ENCODE data around the gene GRIN2A. TPM values are rescaled to one million over a fixed set of nuclear protein-coding genes. Genes with fewer than 3 reads are reported as not detected.

The GRIN2A gene
- total RNA-seq, 2 donors from 2014 or later, result 1.6 to 3.2 TPM

GRCh38 chr16:9775998-9776397, 406.2 kb downstream of the GRIN2A start:
- intact Hi-C loops (cut with DNase I), result no loop called here
- no peak for DNase-seq (ENCODE audit: low spot score)

- DNase-seq (ENCODE audit: low spot score), result no peak
- intact Hi-C loops (cut with DNase I), result no loop called here
Observed at GRCh38 chr16:9773289-9773688, 408.9 kb downstream of the GRIN2A start.

- DNase-seq (ENCODE audit: low spot score), result no peak
- intact Hi-C loops (cut with DNase I), result no loop called here
Observed at GRCh38 chr16:9772526-9773225, 409.6 kb downstream of the GRIN2A start.

- no peak for DNase-seq (ENCODE audit: low spot score)
- intact Hi-C loops (cut with DNase I), result no loop called here
Observed at GRCh38 chr16:9766891-9767290, 415.3 kb downstream of the GRIN2A start.

GRCh38 chr16:9763505-9763904, 418.7 kb downstream of the GRIN2A start:
- DNase-seq (ENCODE audit: low spot score), result no peak
- intact Hi-C loops (cut with DNase I), result no loop called here

- intact Hi-C loops (cut with DNase I), result no loop called here
- no peak for DNase-seq (ENCODE audit: low spot score)
Observed at GRCh38 chr16:9761870-9762269, 420.4 kb downstream of the GRIN2A start.

GRCh38 chr16:9757687-9758086, 424.5 kb downstream of the GRIN2A start:
- no peak for DNase-seq (ENCODE audit: low spot score)
- intact Hi-C loops (cut with DNase I), result no loop called here

- intact Hi-C loops (cut with DNase I), result no loop called here
Observed at GRCh38 chr16:9756434-9756833, 425.8 kb downstream of the GRIN2A start.

GRCh38 chr16:9755081-9755480, 427.1 kb downstream of the GRIN2A start:
- intact Hi-C loops (cut with DNase I), result no loop called here
- DNase-seq (ENCODE audit: low spot score), result no peak

More at GRCh38 chr16:9756434-9756833, 425.8 kb downstream of the GRIN2A start:
- DNase-seq (ENCODE audit: low spot score), result no peak

- no peak for DNase-seq (ENCODE audit: low spot score)
- intact Hi-C loops (cut with DNase I), result no loop called here
Observed at GRCh38 chr16:9741776-9742175, 440.5 kb downstream of the GRIN2A start.

GRCh38 chr16:9739301-9739700, 442.9 kb downstream of the GRIN2A start:
- intact Hi-C loops (cut with DNase I), result no loop called here
- DNase-seq (ENCODE audit: low spot score), result no peak

- no peak for DNase-seq (ENCODE audit: low spot score)
- intact Hi-C loops (cut with DNase I), result no loop called here
Observed at GRCh38 chr16:9738690-9739089, 443.5 kb downstream of the GRIN2A start.

- intact Hi-C loops (cut with DNase I), result no loop called here
- DNase-seq (ENCODE audit: low spot score), result no peak
Observed at GRCh38 chr16:9736547-9736946, 445.7 kb downstream of the GRIN2A start.

- no peak for DNase-seq (ENCODE audit: low spot score)
- intact Hi-C loops (cut with DNase I), result no loop called here
Observed at GRCh38 chr16:9723136-9723535, 459.1 kb downstream of the GRIN2A start.

GRCh38 chr16:9713907-9714306, 468.3 kb downstream of the GRIN2A start:
- no peak for DNase-seq (ENCODE audit: low spot score)
- intact Hi-C loops (cut with DNase I), result no loop called here

GRCh38 chr16:9713156-9713555, 469.1 kb downstream of the GRIN2A start:
- intact Hi-C loops (cut with DNase I), result no loop called here
- no peak for DNase-seq (ENCODE audit: low spot score)

GRCh38 chr16:9708972-9709620, 473.1 kb downstream of the GRIN2A start:
- DNase-seq (ENCODE audit: low spot score), result no peak
- intact Hi-C loops (cut with DNase I), result no loop called here

GRCh38 chr16:9706217-9706836, 475.9 kb downstream of the GRIN2A start:
- DNase-seq (ENCODE audit: low spot score), result no peak
- intact Hi-C loops (cut with DNase I), result no loop called here

- intact Hi-C loops (cut with DNase I), result no loop called here
- DNase-seq (ENCODE audit: low spot score), result no peak
Observed at GRCh38 chr16:9703731-9704130, 478.5 kb downstream of the GRIN2A start.
